Type B pancreatic cell (in vitro differentiated cells): ENCODE measurements around the gene RIOK3. TPM values are rescaled to one million over a fixed set of nuclear protein-coding genes. Genes with fewer than 3 reads are reported as not detected.
"Not testable (repeated sequence)": the region's sequence is repeated elsewhere in the genome, so short reads cannot be mapped to it uniquely, and the experiment has no call there.

Experiments
- DNase-seq: peaks from one replicate; pipeline ENCODE4 v3.0.0; 2021; ENCODE audit warnings: mixed read lengths; ENCODE audit not compliant: unreplicated experiment; ENCODE audit errors: extremely low spot score
- H3K27ac Mint-ChIP-seq: 2 replicates; pipeline ENCODE4 v1.8.0; 2021; ENCODE audit warnings: mild to moderate bottlenecking, mixed read lengths
- H3K27me3 Mint-ChIP-seq: 2 replicates; pipeline ENCODE4 v1.8.0; 2021; ENCODE audit warnings: mixed read lengths
- H3K36me3 Mint-ChIP-seq: 2 replicates; pipeline ENCODE4 v1.8.0; 2021; ENCODE audit warnings: mixed read lengths
- H3K4me1 Mint-ChIP-seq: one replicate; pipeline ENCODE4 v1.8.0; 2021; ENCODE audit warnings: mixed read lengths; ENCODE audit not compliant: unreplicated experiment
- H3K4me3 Mint-ChIP-seq: 2 replicates; pipeline ENCODE4 v1.8.0; 2021; ENCODE audit warnings: mild to moderate bottlenecking, mixed read lengths
- H3K9me3 Mint-ChIP-seq: 2 replicates; pipeline ENCODE4 v1.8.0; 2021; ENCODE audit warnings: mixed read lengths
- total RNA-seq: library from RNA; stranded (reverse); gene quantifications from 2 replicates; pipeline ENCODE4 v1.2.1, GENCODE V29; 2021; ENCODE audit warnings: low replicate concordance
- TF ChIP-seq, protein P1 (sequence below): fragments of 200-600 bp; sonication (generic); conservative IDR thresholded peaks from 2 replicates; pipeline ENCODE4 v1.5.0; 2021; ENCODE audit warnings: antibody characterized with exemption, mild to moderate bottlenecking

The RIOK3 gene
- total RNA-seq, 1 donor from 2014 or later = 46.7 TPM

- TF ChIP-seq, protein P1, sequence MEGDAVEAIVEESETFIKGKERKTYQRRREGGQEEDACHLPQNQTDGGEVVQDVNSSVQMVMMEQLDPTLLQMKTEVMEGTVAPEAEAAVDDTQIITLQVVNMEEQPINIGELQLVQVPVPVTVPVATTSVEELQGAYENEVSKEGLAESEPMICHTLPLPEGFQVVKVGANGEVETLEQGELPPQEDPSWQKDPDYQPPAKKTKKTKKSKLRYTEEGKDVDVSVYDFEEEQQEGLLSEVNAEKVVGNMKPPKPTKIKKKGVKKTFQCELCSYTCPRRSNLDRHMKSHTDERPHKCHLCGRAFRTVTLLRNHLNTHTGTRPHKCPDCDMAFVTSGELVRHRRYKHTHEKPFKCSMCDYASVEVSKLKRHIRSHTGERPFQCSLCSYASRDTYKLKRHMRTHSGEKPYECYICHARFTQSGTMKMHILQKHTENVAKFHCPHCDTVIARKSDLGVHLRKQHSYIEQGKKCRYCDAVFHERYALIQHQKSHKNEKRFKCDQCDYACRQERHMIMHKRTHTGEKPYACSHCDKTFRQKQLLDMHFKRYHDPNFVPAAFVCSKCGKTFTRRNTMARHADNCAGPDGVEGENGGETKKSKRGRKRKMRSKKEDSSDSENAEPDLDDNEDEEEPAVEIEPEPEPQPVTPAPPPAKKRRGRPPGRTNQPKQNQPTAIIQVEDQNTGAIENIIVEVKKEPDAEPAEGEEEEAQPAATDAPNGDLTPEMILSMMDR = no peak
Observed at GRCh38 chr18:23479829-23480505, 26.9 kb downstream of the RIOK3 start.

DNA sequence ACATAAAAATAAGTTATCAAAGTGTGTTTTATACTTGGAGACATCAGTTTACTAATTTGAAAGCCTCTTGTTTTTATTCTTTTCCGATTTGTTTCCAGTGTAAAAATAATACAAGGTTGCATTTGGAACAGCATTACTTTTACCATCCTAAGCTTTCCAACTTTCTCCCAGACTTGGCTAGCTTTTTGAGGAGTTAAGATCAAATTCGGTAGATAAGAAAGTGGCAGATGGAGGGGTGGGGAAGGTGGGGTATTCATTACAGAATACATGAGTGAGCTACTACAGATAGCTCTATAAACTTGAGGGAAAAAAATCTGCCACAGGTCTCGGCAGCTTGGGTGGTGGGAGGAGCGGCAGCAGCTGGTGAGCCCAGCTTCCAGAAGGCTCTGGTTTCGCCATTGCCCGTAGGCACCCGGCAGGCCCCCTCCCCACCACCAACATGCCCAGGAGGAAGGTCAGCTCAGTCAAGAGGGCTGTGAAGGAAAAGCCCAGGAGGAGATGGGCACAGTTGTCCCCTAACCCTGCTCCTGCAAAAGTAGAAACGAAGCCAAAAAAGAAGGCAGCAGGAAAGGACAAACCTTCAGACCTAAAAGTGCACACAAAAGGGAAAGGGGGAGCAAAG lies 31.6 kb downstream of the RIOK3 start:
- TF ChIP-seq, protein P1 = no peak
- Mint-ChIP-seq H3K9me3 (no peaks in the 10 kb centered on the region), H3K27me3 (no peaks in the 10 kb centered on the region), H3K36me3 (peaks cover 4% of the 10 kb centered on the region), H3K27ac (no peak overlapping the region), H3K4me1 (no peaks in the 10 kb centered on the region), H3K4me3 (no peak overlapping the region)
- DNase-seq = no peak

More at GRCh38 chr18:23479829-23480505, 26.9 kb downstream of the RIOK3 start:
- DNase-seq = no peak
- Mint-ChIP-seq H3K27ac (no peak overlapping the region), H3K36me3 (peaks cover 13% of the 10 kb centered on the region), H3K27me3 (no peaks in the 10 kb centered on the region), H3K4me1 (no peaks in the 10 kb centered on the region), H3K9me3 (no peaks in the 10 kb centered on the region), H3K4me3 (no peak overlapping the region)

GRCh38 chr18:23485386-23485785 lies 32.3 kb downstream of the RIOK3 start:
- H3K9me3 Mint-ChIP-seq = no peaks in the 10 kb centered on the region
- TF ChIP-seq, protein P1 = no peak
- no peak overlapping the region for H3K4me3 Mint-ChIP-seq
- peaks cover 4% of the 10 kb centered on the region for H3K36me3 Mint-ChIP-seq
- no peak overlapping the region for H3K27ac Mint-ChIP-seq
- no peaks in the 10 kb centered on the region for H3K4me1 Mint-ChIP-seq
- H3K27me3 Mint-ChIP-seq = no peaks in the 10 kb centered on the region
- no peak for DNase-seq

DNA sequence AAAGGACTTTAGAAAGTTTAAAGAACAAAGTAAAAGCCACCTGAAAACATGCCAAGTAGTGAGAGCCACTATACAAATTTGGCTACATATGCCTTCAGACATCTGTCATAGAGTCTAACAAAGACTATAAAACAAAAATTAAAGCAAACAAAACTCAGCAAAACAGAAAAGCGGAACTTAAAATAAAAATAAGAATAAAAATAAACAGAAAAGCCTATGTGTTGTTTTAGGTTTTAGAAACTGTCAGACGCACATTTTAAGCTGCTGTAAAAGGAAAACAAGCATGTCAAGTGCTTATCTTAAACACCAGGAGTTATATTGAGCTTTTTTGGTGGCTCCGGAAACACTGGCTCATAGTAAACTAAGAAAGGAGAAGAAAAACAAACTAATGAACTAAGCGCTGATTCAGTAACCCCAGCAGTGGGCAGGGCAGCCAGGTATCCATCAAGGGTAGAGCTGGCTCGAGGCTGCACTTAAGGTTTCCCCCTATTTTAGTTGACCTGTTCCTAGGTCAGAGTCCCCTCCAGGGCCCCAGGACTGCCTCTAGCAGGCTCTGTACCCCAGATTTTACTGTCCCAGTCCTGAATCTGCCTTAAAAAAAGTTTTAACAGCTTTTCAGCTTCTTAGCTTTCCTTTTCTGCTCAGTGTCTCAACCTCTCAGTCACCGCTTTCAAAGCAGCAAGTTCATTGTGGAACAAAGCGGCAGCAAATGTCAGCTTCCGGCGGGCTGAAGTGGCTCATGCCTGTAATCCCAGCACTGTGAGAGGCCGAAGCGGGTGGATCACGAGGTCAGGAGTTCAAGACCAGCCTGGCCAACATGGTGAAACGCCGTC lies 34.9 kb downstream of the RIOK3 start:
- H3K27me3 Mint-ChIP-seq = no peaks in the 10 kb centered on the region
- H3K4me1 Mint-ChIP-seq = no peaks in the 10 kb centered on the region
- H3K9me3 Mint-ChIP-seq = peaks cover 4% of the 10 kb centered on the region
- H3K27ac Mint-ChIP-seq = no peak overlapping the region
- H3K36me3 Mint-ChIP-seq = peaks cover 4% of the 10 kb centered on the region
- H3K4me3 Mint-ChIP-seq = no peak overlapping the region
- TF ChIP-seq, protein P1 = no peak
- DNase-seq = no peak

DNA sequence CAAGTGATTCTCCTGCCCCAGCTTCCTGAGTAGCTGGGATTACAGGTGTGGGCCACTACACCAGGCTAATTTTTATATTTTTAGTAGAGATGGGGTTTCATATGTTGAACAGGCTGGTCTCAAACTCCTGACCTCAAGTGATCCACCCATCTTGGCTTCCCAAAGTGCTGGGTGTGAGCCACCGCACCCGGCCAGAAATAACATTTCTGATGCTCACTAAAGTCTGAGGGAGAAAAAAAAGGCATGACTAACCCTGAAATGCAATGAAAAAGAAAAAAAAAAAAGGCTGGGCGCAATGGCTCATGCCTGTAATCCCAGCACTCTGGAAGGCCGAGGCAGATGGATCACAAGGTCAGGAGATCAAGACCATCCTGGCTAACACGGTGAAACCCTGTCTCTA lies 36.5 kb downstream of the RIOK3 start:
- H3K27ac Mint-ChIP-seq, DNase-seq, H3K4me3 Mint-ChIP-seq: not testable (repeated sequence)

GRCh38 chr18:23493654-23494053 lies 40.6 kb downstream of the RIOK3 start:
- Mint-ChIP-seq H3K27me3 (no peaks in the 10 kb centered on the region), H3K9me3 (peaks cover 4% of the 10 kb centered on the region), H3K36me3 (no peaks in the 10 kb centered on the region), H3K4me3 (no peak overlapping the region), H3K4me1 (no peaks in the 10 kb centered on the region), H3K27ac (no peak overlapping the region)
- TF ChIP-seq, protein P1 = no peak
- DNase-seq = no peak

More for the DNA sequence above, 36.5 kb downstream of the RIOK3 start:
- not testable (repeated sequence) for H3K36me3 Mint-ChIP-seq, H3K4me1 Mint-ChIP-seq, H3K9me3 Mint-ChIP-seq, H3K27me3 Mint-ChIP-seq
